K562 (cell line): ENCODE measurements around the gene KISS1R. TPM values are rescaled to one million over a fixed set of nuclear protein-coding genes. Genes with fewer than 3 reads are reported as not detected.

Experiments
- CEBPG ChIP-seq, 3 experiments: fragments of 200-800 bp in 1 of 3; sonication (Bioruptor generic) in 1 of 3; sonication (generic) in 1 of 3; formaldehyde crosslinking in 1 of 3; IDR thresholded peaks in 2 of 3; conservative IDR thresholded peaks in 1 of 3; 2 replicates each; pipeline versions ENCODE4 v1.6.1 to v1.8.0; 2016 to 2022; ENCODE audit warnings: missing compliant biosample characterization in 2 of 3, missing genetic modification characterization in 2 of 3, mild to moderate bottlenecking in 1 of 3, missing genetic modification reagents in 1 of 3
- E4F1 ChIP-seq: fragments of 250-450 bp; sonication (Bioruptor Pico); IDR thresholded peaks from 2 replicates; pipeline ENCODE4 v1.5.0; 2021; ENCODE audit warnings: mild to moderate bottlenecking, borderline replicate concordance
- HSF4 ChIP-seq: fragments of 250-450 bp; sonication (Bioruptor Pico); IDR thresholded peaks from 2 replicates; pipeline ENCODE4 v2.1.2; 2022; ENCODE audit warnings: mild to moderate bottlenecking, moderate library complexity, borderline replicate concordance
- MXD1 ChIP-seq: fragments of 250-450 bp; sonication (Bioruptor Pico); IDR thresholded peaks from 2 replicates; pipeline ENCODE4 v1.8.0; 2021; ENCODE audit warnings: borderline replicate concordance, mild to moderate bottlenecking, moderate library complexity; ENCODE audit not compliant: poor library complexity, severe bottlenecking
- SOX6 ChIP-seq: fragments of 450-650 bp; IDR thresholded peaks from 2 replicates; pipeline ENCODE4 v1.6.1; 2014; ENCODE audit warnings: mild to moderate bottlenecking
- polyA plus RNA-seq, 8 experiments: library from polyadenylated mRNA; depleted of rRNA in 4 of 8; stranded (reverse) in 5 of 8; unstranded in 3 of 8; fragments of >200 nt; fragmentation: Nextera tagmentation in 2 of 8; fragmentation: Illumina TruSeq in 1 of 8; extraction: Ambion mirVana in 2 of 8; extraction: Trizol in 1 of 8; gene quantifications; 2 replicates each; pipeline versions ENCODE4 v1.2.1 to v1.2.3, GENCODE V29; 2011 to 2014; ENCODE audit warnings: inconsistent platforms in 1 of 8, missing spikeins in 1 of 8
- total RNA-seq, 7 experiments: library from RNA; depleted of rRNA in 6 of 7; stranded (reverse); fragments of >200 nt in 6 of 7; fragmentation: Illumina TruSeq in 2 of 7; extraction: Trizol in 2 of 7; gene quantifications; 2 replicates each; pipeline versions ENCODE4 v1.2.1 to v1.2.3, GENCODE V29; 2011 to 2021; ENCODE audit warnings: low replicate concordance in 1 of 7
- TF ChIP-seq, protein P1 (sequence below): sonication (generic); formaldehyde crosslinking; IDR thresholded peaks from 2 replicates; pipeline ENCODE4 v1.8.0; 2022; ENCODE audit warnings: missing genetic modification reagents, mild to moderate bottlenecking, borderline replicate concordance
- TF ChIP-seq, protein P2 (sequence below): fragments of 200-600 bp; sonication (generic); IDR thresholded peaks from one replicate; pipeline ENCODE4 v1.6.1; 2012; ENCODE audit warnings: mild to moderate bottlenecking, low read depth, low read length, inconsistent platforms

KISS1R gene
- total and polyA plus RNA-seq, 9 of the 15 experiments (the other 6 are each of a cell fraction or from before 2014, with no cell fraction given) = 0.37 to 39.4 (median 2.0) TPM

DNA sequence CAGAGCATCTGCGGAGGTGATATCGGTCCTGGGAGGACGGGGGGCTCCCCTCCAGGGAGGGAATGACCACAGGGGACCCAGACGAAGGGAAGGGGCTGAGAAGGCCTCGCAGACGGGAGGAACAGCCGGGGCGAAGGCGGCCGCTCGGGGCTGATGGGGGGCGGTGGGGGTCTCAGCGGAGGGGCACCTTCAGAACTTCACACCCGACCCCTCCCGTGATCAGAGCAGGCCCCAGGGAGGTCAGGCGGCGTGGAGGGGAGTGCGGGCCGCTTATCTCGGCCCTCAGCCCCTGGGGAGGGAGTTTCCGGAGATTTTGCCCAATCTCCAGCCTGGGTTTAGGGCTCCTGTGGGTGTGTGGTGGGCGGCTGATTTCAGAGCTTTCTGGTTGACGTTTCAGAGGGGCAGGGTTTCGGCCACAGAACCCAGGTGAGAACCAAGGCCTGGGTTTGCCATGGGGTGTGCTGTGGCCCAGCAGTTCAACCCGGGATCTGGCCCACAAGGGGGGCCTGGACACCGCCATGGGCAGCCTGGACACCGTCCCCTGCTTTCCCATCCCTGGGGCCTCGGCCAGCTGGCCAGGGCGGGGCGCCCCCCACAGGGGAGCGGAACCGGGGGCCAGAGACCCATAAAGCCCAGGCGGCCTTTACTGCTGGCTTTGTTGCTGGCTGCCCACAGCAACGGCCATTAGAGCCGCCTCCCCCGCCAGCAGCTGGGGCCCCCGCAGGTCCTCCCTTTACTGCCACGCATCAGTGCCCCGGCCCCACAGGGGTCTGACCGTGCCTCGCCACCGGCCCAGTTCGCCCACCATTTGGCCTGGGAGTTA is 37.8 kb downstream of the KISS1R start (continued):
- TF ChIP-seq, protein P1, sequence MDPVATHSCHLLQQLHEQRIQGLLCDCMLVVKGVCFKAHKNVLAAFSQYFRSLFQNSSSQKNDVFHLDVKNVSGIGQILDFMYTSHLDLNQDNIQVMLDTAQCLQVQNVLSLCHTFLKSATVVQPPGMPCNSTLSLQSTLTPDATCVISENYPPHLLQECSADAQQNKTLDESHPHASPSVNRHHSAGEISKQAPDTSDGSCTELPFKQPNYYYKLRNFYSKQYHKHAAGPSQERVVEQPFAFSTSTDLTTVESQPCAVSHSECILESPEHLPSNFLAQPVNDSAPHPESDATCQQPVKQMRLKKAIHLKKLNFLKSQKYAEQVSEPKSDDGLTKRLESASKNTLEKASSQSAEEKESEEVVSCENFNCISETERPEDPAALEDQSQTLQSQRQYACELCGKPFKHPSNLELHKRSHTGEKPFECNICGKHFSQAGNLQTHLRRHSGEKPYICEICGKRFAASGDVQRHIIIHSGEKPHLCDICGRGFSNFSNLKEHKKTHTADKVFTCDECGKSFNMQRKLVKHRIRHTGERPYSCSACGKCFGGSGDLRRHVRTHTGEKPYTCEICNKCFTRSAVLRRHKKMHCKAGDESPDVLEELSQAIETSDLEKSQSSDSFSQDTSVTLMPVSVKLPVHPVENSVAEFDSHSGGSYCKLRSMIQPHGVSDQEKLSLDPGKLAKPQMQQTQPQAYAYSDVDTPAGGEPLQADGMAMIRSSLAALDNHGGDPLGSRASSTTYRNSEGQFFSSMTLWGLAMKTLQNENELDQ (CRISPR knock-in tag) = no peak
- TF ChIP-seq MXD1 (CRISPR knock-in tag) = no peak
- TF ChIP-seq E4F1 (CRISPR knock-in tag) = no peak
- TF ChIP-seq SOX6 = peak; percentile 28; the same call in 1 of the 2 replicates
- TF ChIP-seq CEBPG (CRISPR knock-in tag; IDR thresholded peaks at IDR 0.05) = no peak
- TF ChIP-seq CEBPG (tag; conservative IDR thresholded peaks at IDR 0.05 in 1 of 2, IDR thresholded peaks at IDR 0.05 in 1 of 2) = no peak
- TF ChIP-seq HSF4 (CRISPR knock-in tag) = no peak
- TF ChIP-seq, protein P2, sequence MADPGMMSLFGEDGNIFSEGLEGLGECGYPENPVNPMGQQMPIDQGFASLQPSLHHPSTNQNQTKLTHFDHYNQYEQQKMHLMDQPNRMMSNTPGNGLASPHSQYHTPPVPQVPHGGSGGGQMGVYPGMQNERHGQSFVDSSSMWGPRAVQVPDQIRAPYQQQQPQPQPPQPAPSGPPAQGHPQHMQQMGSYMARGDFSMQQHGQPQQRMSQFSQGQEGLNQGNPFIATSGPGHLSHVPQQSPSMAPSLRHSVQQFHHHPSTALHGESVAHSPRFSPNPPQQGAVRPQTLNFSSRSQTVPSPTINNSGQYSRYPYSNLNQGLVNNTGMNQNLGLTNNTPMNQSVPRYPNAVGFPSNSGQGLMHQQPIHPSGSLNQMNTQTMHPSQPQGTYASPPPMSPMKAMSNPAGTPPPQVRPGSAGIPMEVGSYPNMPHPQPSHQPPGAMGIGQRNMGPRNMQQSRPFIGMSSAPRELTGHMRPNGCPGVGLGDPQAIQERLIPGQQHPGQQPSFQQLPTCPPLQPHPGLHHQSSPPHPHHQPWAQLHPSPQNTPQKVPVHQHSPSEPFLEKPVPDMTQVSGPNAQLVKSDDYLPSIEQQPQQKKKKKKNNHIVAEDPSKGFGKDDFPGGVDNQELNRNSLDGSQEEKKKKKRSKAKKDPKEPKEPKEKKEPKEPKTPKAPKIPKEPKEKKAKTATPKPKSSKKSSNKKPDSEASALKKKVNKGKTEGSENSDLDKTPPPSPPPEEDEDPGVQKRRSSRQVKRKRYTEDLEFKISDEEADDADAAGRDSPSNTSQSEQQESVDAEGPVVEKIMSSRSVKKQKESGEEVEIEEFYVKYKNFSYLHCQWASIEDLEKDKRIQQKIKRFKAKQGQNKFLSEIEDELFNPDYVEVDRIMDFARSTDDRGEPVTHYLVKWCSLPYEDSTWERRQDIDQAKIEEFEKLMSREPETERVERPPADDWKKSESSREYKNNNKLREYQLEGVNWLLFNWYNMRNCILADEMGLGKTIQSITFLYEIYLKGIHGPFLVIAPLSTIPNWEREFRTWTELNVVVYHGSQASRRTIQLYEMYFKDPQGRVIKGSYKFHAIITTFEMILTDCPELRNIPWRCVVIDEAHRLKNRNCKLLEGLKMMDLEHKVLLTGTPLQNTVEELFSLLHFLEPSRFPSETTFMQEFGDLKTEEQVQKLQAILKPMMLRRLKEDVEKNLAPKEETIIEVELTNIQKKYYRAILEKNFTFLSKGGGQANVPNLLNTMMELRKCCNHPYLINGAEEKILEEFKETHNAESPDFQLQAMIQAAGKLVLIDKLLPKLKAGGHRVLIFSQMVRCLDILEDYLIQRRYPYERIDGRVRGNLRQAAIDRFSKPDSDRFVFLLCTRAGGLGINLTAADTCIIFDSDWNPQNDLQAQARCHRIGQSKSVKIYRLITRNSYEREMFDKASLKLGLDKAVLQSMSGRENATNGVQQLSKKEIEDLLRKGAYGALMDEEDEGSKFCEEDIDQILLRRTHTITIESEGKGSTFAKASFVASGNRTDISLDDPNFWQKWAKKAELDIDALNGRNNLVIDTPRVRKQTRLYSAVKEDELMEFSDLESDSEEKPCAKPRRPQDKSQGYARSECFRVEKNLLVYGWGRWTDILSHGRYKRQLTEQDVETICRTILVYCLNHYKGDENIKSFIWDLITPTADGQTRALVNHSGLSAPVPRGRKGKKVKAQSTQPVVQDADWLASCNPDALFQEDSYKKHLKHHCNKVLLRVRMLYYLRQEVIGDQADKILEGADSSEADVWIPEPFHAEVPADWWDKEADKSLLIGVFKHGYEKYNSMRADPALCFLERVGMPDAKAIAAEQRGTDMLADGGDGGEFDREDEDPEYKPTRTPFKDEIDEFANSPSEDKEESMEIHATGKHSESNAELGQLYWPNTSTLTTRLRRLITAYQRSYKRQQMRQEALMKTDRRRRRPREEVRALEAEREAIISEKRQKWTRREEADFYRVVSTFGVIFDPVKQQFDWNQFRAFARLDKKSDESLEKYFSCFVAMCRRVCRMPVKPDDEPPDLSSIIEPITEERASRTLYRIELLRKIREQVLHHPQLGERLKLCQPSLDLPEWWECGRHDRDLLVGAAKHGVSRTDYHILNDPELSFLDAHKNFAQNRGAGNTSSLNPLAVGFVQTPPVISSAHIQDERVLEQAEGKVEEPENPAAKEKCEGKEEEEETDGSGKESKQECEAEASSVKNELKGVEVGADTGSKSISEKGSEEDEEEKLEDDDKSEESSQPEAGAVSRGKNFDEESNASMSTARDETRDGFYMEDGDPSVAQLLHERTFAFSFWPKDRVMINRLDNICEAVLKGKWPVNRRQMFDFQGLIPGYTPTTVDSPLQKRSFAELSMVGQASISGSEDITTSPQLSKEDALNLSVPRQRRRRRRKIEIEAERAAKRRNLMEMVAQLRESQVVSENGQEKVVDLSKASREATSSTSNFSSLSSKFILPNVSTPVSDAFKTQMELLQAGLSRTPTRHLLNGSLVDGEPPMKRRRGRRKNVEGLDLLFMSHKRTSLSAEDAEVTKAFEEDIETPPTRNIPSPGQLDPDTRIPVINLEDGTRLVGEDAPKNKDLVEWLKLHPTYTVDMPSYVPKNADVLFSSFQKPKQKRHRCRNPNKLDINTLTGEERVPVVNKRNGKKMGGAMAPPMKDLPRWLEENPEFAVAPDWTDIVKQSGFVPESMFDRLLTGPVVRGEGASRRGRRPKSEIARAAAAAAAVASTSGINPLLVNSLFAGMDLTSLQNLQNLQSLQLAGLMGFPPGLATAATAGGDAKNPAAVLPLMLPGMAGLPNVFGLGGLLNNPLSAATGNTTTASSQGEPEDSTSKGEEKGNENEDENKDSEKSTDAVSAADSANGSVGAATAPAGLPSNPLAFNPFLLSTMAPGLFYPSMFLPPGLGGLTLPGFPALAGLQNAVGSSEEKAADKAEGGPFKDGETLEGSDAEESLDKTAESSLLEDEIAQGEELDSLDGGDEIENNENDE = no peak
